C4-2B (cell line): ENCODE data around the gene MED13L.
A peak's percentile ranks its signal among the peaks of the same experiment; 100 is the strongest.

ENCODE experiments used
- H3K27ac ChIP-seq: fragments of 450-650 bp; 2 replicates; pipeline ENCODE4 v1.5.1; 2017
- CTCF ChIP-seq: fragments of 450-650 bp; conservative IDR thresholded peaks from 2 replicates; pipeline ENCODE4 v1.5.1; 2017; ENCODE audit warnings: mild to moderate bottlenecking
- ZFX ChIP-seq: fragments of 450-650 bp; IDR thresholded peaks from 2 replicates; pipeline ENCODE4 v1.6.1; 2017

MED13L gene

DNA sequence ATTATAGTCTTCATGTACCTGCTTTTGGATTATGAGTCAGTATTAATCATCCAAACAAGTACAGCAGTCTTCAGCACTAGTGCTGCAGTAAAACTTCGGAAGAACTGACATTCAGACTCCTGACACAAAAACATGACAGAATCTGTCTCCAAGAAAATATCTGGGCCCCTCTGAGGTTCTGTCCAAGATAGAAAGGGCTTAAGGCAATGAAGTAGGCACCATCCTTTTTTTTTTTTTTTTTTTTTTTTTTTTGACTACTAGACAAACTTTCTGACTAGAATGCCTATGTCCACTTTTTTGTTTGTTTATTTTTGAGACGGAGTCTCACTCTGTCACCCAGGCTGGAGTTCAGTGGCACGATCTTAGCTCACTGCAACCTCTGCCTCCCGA lies 112.5 kb downstream of the MED13L start:
- TF ChIP-seq ZFX = no peak
- no peak for TF ChIP-seq CTCF

GRCh38 chr12:116164250-116165035 lies 113.0 kb downstream of the MED13L start:
- TF ChIP-seq CTCF (no peak), ZFX (no peak)
- H3K27ac ChIP-seq = no peak overlapping the region

More for the DNA sequence above, 112.5 kb downstream of the MED13L start:
- H3K27ac ChIP-seq = no peak overlapping the region

DNA sequence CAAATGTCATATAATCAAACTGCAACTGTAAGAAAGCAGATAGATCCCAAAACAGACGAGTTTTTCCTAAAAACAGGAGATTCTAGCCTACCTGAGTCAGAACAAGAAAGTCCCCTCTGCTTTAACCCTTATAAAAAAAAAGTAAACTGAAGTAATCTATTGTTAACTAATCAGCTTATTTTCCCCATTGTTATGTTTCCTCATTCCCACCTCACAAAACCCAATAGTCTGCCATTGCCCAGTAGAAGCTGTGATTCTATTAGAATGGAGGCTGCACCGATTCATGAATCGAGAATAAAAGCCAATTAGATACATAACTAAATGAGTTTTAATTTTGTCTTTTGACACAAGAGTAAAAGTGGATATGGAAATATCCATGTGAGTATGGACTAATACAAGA lies 115.4 kb downstream of the MED13L start:
- TF ChIP-seq ZFX (no peak), CTCF (no peak)
- no peak overlapping the region for H3K27ac ChIP-seq

DNA sequence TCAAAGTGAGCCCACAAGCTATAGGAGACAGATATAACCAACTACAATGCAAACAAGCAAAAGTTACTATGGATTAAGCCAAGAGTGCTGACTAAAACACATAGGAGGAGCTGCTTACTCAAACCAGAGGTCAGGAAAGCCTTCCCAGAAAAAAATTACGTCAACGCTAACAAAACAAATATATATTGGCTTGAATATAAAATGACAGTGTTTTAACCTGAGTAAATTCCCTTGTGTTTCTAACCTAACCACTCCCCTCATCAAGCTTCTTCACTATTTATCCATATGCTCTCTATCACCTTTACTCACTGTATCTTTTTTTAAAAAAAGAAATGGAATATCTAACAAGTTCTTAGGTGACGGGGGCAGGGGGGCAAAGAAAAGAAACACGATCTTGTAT lies 115.9 kb downstream of the MED13L start:
- H3K27ac ChIP-seq = no peak overlapping the region
- no peak for TF ChIP-seq CTCF
- no peak for TF ChIP-seq ZFX

DNA sequence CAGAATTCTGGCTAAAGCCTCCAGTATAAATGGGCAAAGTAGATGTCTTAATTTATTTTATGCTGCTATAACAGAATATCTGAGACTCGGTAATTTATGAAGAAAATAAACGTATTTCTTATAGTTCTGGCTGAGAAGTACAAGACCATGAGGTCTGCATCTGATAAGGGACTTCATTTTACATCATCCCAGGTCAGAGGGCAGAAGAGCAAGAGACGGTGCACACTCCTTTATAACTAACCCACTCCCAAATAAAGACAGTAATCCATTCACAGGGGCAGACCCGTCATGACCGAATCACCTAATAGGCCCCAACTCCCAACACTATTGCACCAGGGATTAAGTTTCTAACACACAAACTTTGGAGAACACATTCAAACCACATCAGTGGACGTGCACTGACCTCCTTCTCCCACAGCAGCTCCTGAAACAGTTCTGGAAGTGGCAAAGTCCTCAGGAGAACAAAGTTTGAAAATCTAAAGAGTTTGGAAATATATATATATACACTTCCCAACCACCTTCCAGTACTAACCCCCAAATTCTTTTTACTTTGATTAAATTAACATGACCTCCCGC lies 116.5 kb downstream of the MED13L start:
- peak overlapping the region; percentile 43 for H3K27ac ChIP-seq
- TF ChIP-seq CTCF (no peak), ZFX (no peak)

DNA sequence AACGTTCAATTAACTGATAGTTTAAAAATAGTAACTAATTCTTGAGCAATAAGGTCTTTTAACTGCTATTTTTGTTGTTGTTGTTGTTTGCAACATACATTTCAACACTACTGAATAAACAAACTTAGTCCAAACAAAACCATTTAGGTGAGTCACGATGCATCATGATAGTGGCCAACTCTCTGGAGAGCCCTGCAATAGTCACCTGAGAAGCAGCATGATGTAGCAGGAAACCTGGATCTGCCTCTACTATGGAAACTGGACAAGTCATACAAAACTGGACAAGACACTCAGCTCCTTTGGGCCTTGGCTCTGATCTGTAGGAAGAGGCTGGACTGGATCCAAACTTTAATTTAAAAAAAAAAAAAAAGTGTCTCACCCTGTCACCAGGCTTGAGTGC lies 117.3 kb downstream of the MED13L start:
- peak overlapping the region; percentile 43 for H3K27ac ChIP-seq
- TF ChIP-seq CTCF (no peak), ZFX (no peak)

- TF ChIP-seq CTCF = no peak
- TF ChIP-seq ZFX = no peak
- no peak overlapping the region for H3K27ac ChIP-seq
Observed at GRCh38 chr12:116159593-116160200, 117.8 kb downstream of the MED13L start.
